T-helper 2 cell treated with Interferon-gamma antibody and Interleukin-4, amounts not matched to agents 100 ng/mL and 5 ng/mL, for 36 hours (primary cell): Measurements from ENCODE around the gene PEX10. TPM values are rescaled to one million over a fixed set of nuclear protein-coding genes. Genes with fewer than 3 reads are reported as not detected.

ENCODE experiments used
- total RNA-seq: library from RNA; stranded (reverse); gene quantifications from 2 replicates; pipeline ENCODE4 v1.2.3, GENCODE V29; 2022

The PEX10 gene
- total RNA-seq, 1 donor from 2014 or later = 12.6 TPM

Other genes with a start within 250 kb of the PEX10 start
- gene FAAP20, start 217.8 kb downstream of the PEX10 start, total RNA-seq = 49.2 and 52.7 TPM in 2 replicates
- 61.6 and 62.6 TPM in 2 replicates for gene SKI, start 184.2 kb downstream of the PEX10 start, total RNA-seq
- 7.6 and 9.1 TPM in 2 replicates for gene MORN1, start 21.0 kb downstream of the PEX10 start, total RNA-seq
- 141 and 146 TPM in 2 replicates for gene RER1, start 20.7 kb downstream of the PEX10 start, total RNA-seq
- 7.3 and 8.0 TPM in 2 replicates for gene PLCH2, start 63.7 kb upstream of the PEX10 start, total RNA-seq
- 61.2 and 68.1 TPM in 2 replicates for gene PANK4, start 114.0 kb upstream of the PEX10 start, total RNA-seq
- gene HES5, start 117.7 kb upstream of the PEX10 start, total RNA-seq = not detected in 2 replicates
- gene TNFRSF14, start 143.8 kb upstream of the PEX10 start, total RNA-seq = 157 and 158 TPM in 2 replicates
- gene PRXL2B, start 174.2 kb upstream of the PEX10 start, total RNA-seq = 22.5 and 23.5 TPM in 2 replicates
- 0.95 and 1.2 TPM in 2 replicates for gene MMEL1, start 220.5 kb upstream of the PEX10 start, total RNA-seq